ENCODE measurements around the gene SAP30BP. TPM values are rescaled to one million over a fixed set of nuclear protein-coding genes. Genes with fewer than 3 reads are reported as not detected.

Gene SAP30BP
- 78.6 and 93.6 TPM in 2 replicates for total RNA-seq

GRCh38 chr17:75666959-75667790, at the start of gene SAP30BP, which contains the start of gene RECQL5:
Gene SAP30BP (plus strand): TSS chr17:75667338. CDS start chr17:75667373, 35 bp downstream.
Gene RECQL5 (minus strand): TSS chr17:75667154. CDS start chr17:75666557, 597 bp downstream.

GRCh38 chr17:75632863-75633485, 34.2 kb upstream of the SAP30BP start, which contains the start of gene SMIM5:
Gene SMIM5 (plus strand): TSS chr17:75633434. CDS start chr17:75640202, 6,768 bp downstream.

GRCh38 chr17:75720656-75721462, 53.7 kb downstream of the SAP30BP start, which contains the start of gene ITGB4:
Gene ITGB4 (plus strand): TSS chr17:75721459. CDS start chr17:75724704, 3,245 bp downstream.

Other genes with a start within 250 kb of the SAP30BP start
- gene TMEM94, start 210.7 kb upstream of the SAP30BP start, total RNA-seq, result 18.2 TPM in 2 replicates
- 4.5 and 7.0 TPM in 2 replicates for gene CASKIN2, start 151.8 kb upstream of the SAP30BP start, total RNA-seq
- gene TSEN54, start 150.8 kb upstream of the SAP30BP start, total RNA-seq, result 14.0 and 15.2 TPM in 2 replicates
- 1.8 and 2.9 TPM in 2 replicates for gene LLGL2, start 141.6 kb upstream of the SAP30BP start, total RNA-seq
- 1.9 and 4.4 TPM in 2 replicates for gene MYO15B, start 79.5 kb upstream of the SAP30BP start, total RNA-seq
- gene SMIM5, start 33.9 kb upstream of the SAP30BP start, total RNA-seq, result under 0.01 TPM in 1 of 2 replicates, not detected in the other
- 10.7 and 16.6 TPM in 2 replicates for gene RECQL5, start 184 bp upstream of the SAP30BP start, total RNA-seq
- 0.97 and 2.3 TPM in 2 replicates for gene ITGB4, start 54.1 kb downstream of the SAP30BP start, total RNA-seq
- 67.9 and 86.4 TPM in 2 replicates for gene GALK1, start 97.9 kb downstream of the SAP30BP start, total RNA-seq
- gene UNK, start 117.5 kb downstream of the SAP30BP start, total RNA-seq, result 8.1 and 9.7 TPM in 2 replicates
- gene UNC13D, start 177.1 kb downstream of the SAP30BP start, total RNA-seq, result 1.9 and 3.8 TPM in 2 replicates
- gene WBP2, start 188.0 kb downstream of the SAP30BP start, total RNA-seq, result 16.1 and 20.1 TPM in 2 replicates
- gene TRIM47, start 211.2 kb downstream of the SAP30BP start, total RNA-seq, result 27.9 and 37.8 TPM in 2 replicates
- 25.1 and 32.2 TPM in 2 replicates for gene TRIM65, start 229.6 kb downstream of the SAP30BP start, total RNA-seq
- gene MRPL38, start 237.5 kb downstream of the SAP30BP start, total RNA-seq, result 32.2 and 38.3 TPM in 2 replicates